ENCODE data around the gene TARS3.

TARS3 gene

GRCh38 chr15:101702077-101702476, 22.2 kb downstream of the TARS3 start:
- DNase-seq (ENCODE audit: low spot score) = no peak
- in situ Hi-C loops (cut with MboI; ENCODE audit: low sequenced_read_pairs, unreplicated experiment) = no loop called here
- no peak for TF ChIP-seq CTCF (IDR thresholded peaks at IDR 0.05; ENCODE audit: borderline replicate concordance, control extremely low read depth, extremely low read depth, insufficient read depth, missing control alignments)

GRCh38 chr15:101698314-101698713, 26.0 kb downstream of the TARS3 start:
- DNase-seq (ENCODE audit: low spot score) = no peak
- in situ Hi-C loops (cut with MboI; ENCODE audit: low sequenced_read_pairs, unreplicated experiment) = no loop called here
- TF ChIP-seq CTCF (IDR thresholded peaks at IDR 0.05; ENCODE audit: borderline replicate concordance, control extremely low read depth, extremely low read depth, insufficient read depth, missing control alignments) = no peak

GRCh38 chr15:101697488-101697887, 26.8 kb downstream of the TARS3 start:
- DNase-seq (ENCODE audit: low spot score) = no peak
- TF ChIP-seq CTCF (IDR thresholded peaks at IDR 0.05; ENCODE audit: borderline replicate concordance, control extremely low read depth, extremely low read depth, insufficient read depth, missing control alignments) = no peak
- in situ Hi-C loops (cut with MboI; ENCODE audit: low sequenced_read_pairs, unreplicated experiment) = no loop called here

DNA sequence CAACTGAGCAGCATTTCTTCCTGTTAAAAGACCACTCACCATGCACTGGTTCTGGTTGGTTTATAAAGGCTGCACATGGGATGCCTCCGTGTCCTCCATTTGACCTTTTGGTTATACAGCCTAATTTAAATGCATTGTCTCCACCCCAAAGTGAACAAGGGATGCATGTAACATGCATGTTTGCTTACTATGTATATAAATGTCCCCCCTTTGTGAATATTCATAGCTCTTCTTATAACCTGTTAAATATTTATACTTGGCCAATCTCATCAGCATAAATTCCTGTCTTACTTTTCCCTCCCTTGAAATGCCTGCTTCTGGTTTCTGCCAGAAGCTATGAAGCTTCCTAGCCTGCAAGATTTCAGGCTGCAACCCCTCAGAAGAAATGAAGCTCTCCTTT, 27.4 kb downstream of the TARS3 start:
- TF ChIP-seq CTCF (IDR thresholded peaks at IDR 0.05; ENCODE audit: borderline replicate concordance, control extremely low read depth, extremely low read depth, insufficient read depth, missing control alignments) = no peak
- DNase-seq (ENCODE audit: low spot score) = no peak
- in situ Hi-C loops (cut with MboI; ENCODE audit: low sequenced_read_pairs, unreplicated experiment) = no loop called here

DNA sequence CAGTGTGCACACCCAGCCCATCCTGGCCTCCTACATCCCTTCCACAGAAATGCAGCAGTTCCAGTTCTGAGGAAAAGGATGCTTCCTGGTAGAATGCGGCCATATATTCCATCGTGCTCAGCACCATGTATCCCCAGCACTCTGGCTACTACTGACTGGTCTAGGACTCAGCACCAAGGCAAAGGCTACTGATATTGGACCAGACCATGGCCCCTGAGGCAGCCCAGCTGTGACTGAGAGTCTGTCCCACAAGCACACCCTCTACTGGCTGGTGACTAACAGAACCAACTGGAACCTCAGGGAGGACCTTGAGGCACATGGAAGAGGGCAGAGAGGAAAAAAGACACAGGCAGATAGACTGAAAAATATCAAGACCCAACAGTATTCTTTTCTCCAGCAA, 30.0 kb downstream of the TARS3 start:
- no peak for DNase-seq (ENCODE audit: low spot score)
- TF ChIP-seq CTCF (IDR thresholded peaks at IDR 0.05; ENCODE audit: borderline replicate concordance, control extremely low read depth, extremely low read depth, insufficient read depth, missing control alignments) = no peak
- in situ Hi-C loops (cut with MboI; ENCODE audit: low sequenced_read_pairs, unreplicated experiment) = no loop called here

DNA sequence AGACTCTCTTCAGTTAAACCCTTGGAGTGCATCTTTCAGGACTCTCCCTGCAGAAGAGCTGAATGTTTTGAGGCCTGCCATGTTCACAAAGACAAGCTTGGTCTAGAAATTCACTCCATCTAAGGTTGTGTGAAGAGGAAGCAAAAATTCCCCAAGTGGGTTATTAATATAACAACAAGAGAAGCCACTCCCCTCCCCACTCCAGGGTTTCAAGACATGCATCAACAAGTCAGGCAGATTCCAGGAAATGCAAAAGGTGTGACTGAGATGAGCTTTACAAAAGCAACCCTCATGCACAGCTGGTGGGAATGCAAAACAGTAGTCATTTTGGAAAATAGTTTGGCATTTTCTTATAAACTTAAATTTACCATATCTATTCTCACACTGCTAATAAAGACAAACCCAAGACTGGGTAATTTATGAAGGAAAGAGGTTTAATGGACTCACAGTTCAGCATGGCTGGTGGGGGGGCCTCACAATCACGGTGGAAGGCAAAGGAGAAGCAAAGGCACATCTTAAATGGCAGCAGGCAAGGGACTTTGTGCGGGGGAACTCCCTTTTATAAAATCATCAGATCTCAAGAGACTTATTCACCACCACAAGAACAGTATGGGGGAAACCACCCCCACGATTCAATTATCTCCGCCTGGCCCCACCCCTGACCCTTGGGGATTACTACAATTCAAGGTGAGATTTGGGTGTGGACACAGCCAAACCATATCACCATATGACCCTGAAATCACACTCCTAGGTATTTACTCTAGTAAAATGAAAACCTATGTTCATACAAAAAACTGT, 31.3 kb downstream of the TARS3 start:
- DNase-seq (ENCODE audit: low spot score) = no peak
- TF ChIP-seq CTCF (IDR thresholded peaks at IDR 0.05; ENCODE audit: borderline replicate concordance, control extremely low read depth, extremely low read depth, insufficient read depth, missing control alignments) = no peak
- in situ Hi-C loops (cut with MboI; ENCODE audit: low sequenced_read_pairs, unreplicated experiment) = no loop called here

Measured in GM13976 (cell line).